ENCODE results near the gene ANKRD26.

The ANKRD26 gene

DNA sequence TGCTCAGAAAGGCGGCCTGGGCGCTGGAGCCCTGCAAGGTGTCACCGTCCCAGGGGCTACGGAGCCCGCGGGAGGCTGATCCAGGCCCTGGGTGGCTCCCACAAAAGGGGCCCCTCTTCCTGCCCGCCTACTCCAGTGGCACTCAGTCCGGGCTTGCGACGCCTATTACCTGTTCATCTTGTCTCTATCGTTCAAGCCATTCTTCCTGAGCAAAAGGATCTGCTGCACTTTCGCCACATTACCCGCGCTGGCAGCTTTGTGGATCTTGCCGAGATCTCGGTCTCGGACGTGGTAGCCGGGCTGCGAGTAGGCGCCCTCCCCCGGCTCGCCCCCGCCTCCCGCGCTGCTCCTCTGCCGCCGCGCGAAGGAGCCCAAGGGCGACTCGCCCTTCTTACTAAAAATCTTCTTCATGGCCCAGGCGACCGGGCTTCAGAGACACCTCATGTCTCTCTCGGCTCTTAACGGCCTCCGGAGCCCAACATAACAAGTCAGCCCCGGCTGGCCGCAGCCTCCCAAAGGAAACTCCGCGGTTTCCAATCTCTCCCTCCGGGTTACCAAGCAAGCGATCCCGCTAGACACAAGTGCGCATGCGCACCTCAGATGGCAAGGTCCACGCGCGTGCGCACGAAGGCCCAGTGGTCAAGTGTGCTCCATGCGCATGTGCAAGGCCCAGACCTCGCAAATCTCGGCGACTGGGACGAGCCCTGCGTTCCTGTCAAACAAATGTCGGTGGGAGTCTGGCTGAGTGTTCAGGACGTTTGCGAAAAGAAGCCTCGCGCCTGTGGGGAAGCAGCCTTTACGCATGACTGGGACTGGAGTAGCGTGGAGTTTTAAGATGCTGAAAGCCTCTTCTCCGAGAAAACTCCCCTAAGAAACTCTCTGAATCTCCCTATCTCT is at the start of gene ANKRD26:
Gene ANKRD26 (minus strand): TSS at position 579 of the 897 bp plus-strand sequence. CDS start 168 bp downstream, at position 411.
- H3K4me3 ChIP-seq (ENCODE audit: low read depth, low read length) = peak within 1 kb of the TSS; percentile 79
- DNase-seq (ENCODE audit: low read depth) = peak; percentile 94
- TF ChIP-seq, protein P1, sequence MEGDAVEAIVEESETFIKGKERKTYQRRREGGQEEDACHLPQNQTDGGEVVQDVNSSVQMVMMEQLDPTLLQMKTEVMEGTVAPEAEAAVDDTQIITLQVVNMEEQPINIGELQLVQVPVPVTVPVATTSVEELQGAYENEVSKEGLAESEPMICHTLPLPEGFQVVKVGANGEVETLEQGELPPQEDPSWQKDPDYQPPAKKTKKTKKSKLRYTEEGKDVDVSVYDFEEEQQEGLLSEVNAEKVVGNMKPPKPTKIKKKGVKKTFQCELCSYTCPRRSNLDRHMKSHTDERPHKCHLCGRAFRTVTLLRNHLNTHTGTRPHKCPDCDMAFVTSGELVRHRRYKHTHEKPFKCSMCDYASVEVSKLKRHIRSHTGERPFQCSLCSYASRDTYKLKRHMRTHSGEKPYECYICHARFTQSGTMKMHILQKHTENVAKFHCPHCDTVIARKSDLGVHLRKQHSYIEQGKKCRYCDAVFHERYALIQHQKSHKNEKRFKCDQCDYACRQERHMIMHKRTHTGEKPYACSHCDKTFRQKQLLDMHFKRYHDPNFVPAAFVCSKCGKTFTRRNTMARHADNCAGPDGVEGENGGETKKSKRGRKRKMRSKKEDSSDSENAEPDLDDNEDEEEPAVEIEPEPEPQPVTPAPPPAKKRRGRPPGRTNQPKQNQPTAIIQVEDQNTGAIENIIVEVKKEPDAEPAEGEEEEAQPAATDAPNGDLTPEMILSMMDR (IDR thresholded peaks at IDR 0.05; ENCODE audit: low read depth, low read length, missing control alignments) = peak; percentile 9

DNA sequence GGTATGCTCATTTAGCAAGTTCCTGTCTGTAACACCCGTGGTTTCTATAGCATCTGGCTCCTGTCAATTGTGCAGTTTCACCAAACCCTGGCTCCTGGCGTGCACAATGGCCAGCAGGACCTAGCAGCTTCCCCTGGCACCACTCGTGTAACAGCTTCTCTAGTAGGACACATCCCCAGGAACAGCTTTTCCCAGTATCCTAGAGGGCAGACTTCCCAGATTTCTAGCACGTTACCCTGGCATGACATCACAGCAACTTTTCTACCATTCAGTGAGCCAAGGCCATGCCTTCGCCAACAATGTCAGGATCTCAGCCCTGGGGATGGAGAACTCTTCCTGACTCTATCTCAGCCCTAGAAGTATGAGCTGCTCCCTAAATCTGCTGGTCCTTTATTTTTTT is 47.4 kb upstream of the ANKRD26 start:
- no peak overlapping the region for H3K4me3 ChIP-seq (ENCODE audit: low read depth, low read length)
- no peak for DNase-seq (ENCODE audit: low read depth)

DNA sequence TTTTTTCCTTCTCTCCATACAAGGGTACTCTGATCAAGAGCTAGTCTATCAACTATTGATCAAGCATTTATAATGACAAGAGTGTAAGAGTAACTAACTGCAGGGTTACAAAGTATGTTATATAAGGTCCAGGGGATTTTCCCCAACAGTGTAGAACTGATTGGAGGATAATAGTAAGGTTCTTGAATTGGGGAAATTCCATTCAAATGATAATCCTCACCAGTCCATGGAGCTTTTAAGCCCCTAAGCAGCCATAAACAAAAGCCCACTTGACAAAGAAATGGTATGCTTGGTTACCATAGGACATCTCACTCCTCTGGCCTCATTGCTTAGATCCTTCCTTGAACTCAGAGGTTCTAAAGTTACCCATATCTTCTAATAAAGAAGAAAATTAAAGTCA is 45.6 kb upstream of the ANKRD26 start:
- no peak for DNase-seq (ENCODE audit: low read depth)
- TF ChIP-seq, protein P1 (IDR thresholded peaks at IDR 0.05; ENCODE audit: low read depth, low read length, missing control alignments) = no peak

More for the DNA sequence above, 47.4 kb upstream of the ANKRD26 start:
- TF ChIP-seq, protein P1 (IDR thresholded peaks at IDR 0.05; ENCODE audit: low read depth, low read length, missing control alignments) = no peak

DNA sequence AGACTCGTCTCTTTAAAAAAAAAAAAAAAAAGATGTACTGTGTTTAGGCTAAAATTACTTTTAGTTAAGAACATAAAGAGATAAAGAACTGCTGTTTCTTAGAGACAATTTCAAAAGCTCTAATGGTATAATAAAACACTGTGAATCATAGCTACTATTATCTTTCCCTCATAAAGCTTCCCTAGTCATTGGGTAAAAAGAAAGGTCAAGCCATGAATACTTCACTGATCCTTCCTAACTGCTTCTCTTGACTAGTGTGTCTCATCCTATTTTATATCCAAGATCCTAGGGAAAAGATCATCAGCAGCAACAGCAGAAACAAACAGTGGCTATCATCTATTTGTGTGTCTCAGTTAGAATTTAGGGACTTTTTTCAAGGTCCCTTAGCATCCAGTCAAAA is 43.4 kb upstream of the ANKRD26 start:
- TF ChIP-seq, protein P1 (IDR thresholded peaks at IDR 0.05; ENCODE audit: low read depth, low read length, missing control alignments) = no peak
- DNase-seq (ENCODE audit: low read depth) = no peak
- no peak overlapping the region for H3K4me3 ChIP-seq (ENCODE audit: low read depth, low read length)

More for the DNA sequence above, 45.6 kb upstream of the ANKRD26 start:
- H3K4me3 ChIP-seq (ENCODE audit: low read depth, low read length) = no peak overlapping the region

DNA sequence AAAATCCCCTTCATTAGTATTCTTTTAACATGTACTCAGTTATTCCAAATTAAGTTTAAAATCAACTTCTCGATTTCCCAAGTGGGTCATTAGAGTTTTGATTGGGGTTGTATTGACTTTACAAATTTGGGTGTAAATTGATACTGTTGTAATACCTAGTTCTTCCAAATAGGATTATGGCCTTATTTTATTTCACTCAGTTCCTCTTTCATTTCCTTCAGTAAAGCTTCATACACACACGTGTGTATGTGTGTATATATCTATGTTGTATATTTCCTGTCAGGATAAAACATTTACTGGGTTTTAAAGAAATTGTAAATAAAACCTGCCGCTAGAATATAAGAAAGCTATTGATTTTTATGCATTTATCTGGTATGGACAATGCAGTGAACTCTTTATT is 38.0 kb upstream of the ANKRD26 start:
- H3K4me3 ChIP-seq (ENCODE audit: low read depth, low read length) = no peak overlapping the region
- TF ChIP-seq, protein P1 (IDR thresholded peaks at IDR 0.05; ENCODE audit: low read depth, low read length, missing control alignments) = no peak
- DNase-seq (ENCODE audit: low read depth) = no peak

DNA sequence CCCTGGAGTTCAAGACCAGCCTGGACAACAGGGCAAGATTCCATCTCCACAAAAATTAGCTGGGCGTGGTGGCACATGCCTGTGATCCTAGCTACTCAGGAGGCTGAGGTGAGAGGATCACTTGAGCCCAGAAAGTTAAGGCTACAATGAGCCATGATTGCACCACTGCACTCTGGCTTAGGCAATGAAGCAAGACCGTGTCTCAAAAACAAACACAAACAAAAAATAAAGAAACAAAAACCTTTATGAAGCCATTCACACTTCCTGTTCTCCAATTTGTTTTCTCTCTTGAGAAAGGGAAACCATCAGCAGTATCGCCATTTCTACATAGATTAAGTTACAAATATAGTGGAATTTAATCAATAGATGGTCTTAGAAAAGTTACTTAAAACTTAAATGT is 34.1 kb upstream of the ANKRD26 start:
- DNase-seq (ENCODE audit: low read depth) = no peak
- TF ChIP-seq, protein P1 (IDR thresholded peaks at IDR 0.05; ENCODE audit: low read depth, low read length, missing control alignments) = no peak
- H3K4me3 ChIP-seq (ENCODE audit: low read depth, low read length) = no peak overlapping the region
